ENCODE data around the gene ZNF343.
"Not testable (repeated sequence)": the region's sequence is repeated elsewhere in the genome, so short reads cannot be mapped to it uniquely, and the experiment has no call there.

ZNF343 gene

GRCh38 chr20:2508631-2509467 lies at the start of gene ZNF343:
Gene ZNF343 (minus strand): TSS chr20:2508915. CDS start chr20:2493895, 15,020 bp downstream.
- DNase-seq (ENCODE audit: low read depth) = peak; percentile 57

GRCh38 chr20:2557873-2558580 lies 49.3 kb upstream of the ZNF343 start:
- no peak for DNase-seq (ENCODE audit: low read depth)

- DNase-seq (ENCODE audit: low read depth) = no peak
Measured at GRCh38 chr20:2545594-2545993, 36.9 kb upstream of the ZNF343 start.

- no peak for DNase-seq (ENCODE audit: low read depth)
Measured at GRCh38 chr20:2544211-2544610, 35.5 kb upstream of the ZNF343 start.

GRCh38 chr20:2542361-2542760 lies 33.6 kb upstream of the ZNF343 start:
- DNase-seq (ENCODE audit: low read depth) = no peak

- DNase-seq (ENCODE audit: low read depth) = no peak
Measured at GRCh38 chr20:2541940-2542339, 33.2 kb upstream of the ZNF343 start.

DNA sequence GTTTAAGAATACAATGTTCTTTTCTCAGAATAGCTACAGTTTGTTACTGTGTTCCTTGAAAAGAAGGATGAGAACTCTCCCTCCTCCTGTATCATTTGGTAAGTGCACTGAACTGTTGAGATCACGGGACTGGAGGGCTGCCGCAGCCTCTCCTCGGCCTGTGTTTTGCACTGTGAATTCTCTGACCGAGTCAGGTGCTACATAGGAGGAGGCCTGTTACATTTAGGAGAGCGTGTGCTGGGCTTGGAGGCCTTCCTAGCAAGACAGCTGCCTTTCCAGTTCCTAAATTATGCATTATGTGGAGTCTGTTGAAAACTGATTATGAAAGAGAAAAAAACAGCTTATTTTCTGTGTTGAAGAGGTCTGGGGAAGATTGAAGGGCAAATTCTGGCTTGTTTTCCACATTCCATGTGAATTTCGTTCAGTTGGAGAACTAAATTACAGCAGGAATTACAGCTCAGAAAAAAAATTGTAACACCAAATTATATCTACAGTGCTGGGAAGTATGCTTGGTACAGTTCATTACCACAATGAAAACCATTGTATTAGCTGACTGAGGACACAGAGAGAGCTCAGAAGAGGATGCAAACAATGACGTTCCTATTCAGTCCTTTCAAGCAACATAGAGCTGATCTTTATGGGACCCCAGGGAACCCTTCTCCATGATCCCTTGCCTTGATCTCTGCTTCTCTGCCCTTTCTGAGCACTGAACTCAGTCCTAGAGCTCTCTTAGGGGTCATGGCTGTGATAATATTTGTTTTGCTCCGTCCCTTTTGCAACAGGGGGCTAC lies 30.4 kb upstream of the ZNF343 start:
- no peak for DNase-seq (ENCODE audit: low read depth)

- DNase-seq (ENCODE audit: low read depth) = no peak
Measured at GRCh38 chr20:2538356-2538755, 29.6 kb upstream of the ZNF343 start.

- no peak for DNase-seq (ENCODE audit: low read depth)
Measured at GRCh38 chr20:2537101-2537500, 28.4 kb upstream of the ZNF343 start.

DNA sequence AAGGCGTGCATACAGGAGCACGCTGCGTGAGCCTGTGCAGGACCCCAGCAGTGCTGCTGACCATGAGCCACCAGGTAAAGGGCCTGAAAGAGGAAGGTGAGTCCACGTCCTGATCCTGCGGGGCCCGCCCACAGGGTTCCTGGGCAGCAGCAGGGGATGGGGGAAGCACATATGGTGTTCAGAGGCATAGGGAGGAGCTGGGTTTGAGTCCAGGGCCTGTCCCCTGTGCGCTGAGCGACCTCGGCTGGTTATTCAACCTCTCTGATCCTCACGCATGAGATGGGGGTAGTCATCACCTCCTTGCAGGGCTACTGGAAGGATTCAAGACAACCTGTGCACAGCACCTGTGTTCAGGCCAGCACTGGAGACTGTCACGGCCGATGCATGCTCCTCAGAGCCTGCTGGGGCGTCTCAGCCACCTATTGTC lies 27.9 kb upstream of the ZNF343 start, which contains the start of gene TMC2:
Gene TMC2, plus strand, starts transcription at position 14 of the 427 bp plus-strand sequence. Its CDS starts 49 bp downstream, at position 63.
- DNase-seq (ENCODE audit: low read depth) = no peak

- no peak for DNase-seq (ENCODE audit: low read depth)
Measured at GRCh38 chr20:2535711-2536559, 27.2 kb upstream of the ZNF343 start.

- no peak for DNase-seq (ENCODE audit: low read depth)
Measured at GRCh38 chr20:2533118-2533517, 24.4 kb upstream of the ZNF343 start.

- no peak for DNase-seq (ENCODE audit: low read depth)
Measured at GRCh38 chr20:2528671-2529271, 20.1 kb upstream of the ZNF343 start.

DNA sequence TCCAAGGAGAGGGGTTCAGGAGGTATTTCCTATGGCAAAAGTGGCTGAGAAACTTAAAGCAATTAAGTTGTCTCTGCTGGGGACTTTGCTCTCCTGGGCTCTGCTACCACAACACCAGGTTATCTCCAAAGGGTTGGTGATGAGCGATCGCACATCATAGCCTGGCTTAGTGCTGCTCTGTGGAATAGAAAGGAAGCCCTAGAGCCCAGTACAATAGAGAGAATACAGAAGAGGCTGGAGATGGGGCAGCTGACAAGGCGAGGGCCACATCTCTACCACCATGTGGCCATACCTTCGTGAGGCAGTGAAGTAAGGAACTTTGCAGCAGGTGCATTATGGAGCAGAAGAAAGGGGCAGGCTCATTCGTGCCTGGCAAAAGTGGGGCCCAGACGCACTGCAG lies 19.0 kb upstream of the ZNF343 start:
- no peak for DNase-seq (ENCODE audit: low read depth)

DNA sequence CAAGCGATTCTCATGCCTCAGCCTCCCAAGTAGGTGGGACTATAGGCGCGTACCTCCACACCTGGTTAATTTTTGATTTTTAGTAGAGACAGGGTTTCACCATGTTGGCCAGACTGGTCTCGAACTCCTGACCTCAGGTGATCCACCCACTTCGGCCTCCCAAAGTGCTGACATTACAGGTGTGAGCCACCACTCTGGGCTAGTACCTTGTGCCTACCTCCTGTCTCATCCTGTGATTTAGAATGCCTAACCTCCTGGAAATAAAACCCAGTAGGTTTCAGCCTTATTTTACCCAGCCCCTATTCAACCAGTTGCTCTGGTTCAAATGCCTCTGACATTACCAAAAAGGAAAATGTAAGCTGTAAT lies 17.5 kb upstream of the ZNF343 start:
- DNase-seq (ENCODE audit: low read depth) = not testable (repeated sequence)

DNA sequence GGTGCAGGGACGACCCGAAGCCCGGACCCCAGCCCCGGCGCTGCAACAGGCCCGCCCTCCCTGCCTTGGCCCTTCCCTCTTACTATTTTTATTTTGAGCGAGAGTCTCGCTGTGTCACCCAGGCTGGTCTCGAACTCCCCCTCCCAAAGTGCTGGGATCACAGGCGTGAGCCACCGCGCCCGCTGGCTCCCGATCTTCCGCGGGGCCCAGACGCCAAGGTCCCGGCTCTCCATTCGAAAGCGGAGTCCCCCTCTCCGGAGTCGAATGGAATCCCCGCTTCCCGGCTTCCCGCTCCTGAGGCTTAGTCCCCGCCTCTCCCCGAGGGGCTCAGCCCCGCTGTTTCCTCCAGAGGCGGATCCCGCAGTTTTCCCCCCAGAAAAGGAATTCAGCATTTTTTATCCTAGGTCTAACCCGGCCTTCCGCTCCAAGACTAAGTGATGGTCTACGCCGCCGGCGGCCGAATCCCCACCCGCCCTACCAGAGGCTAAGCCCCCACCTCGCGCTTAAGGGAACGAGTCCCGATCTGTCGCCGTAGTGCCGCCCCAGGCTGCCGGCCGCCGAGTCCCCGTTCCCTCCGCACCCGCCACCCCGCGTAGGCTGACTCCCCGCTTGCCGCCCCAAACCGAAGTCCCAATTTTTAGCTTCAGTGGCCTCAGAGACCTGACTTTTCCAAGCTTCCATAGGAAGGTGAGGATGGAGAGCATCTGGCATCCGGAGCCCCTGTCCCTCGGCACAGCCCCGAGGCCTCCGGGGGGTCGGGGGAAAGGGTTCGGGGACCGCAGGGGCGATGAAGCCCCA lies 16.2 kb upstream of the ZNF343 start:
- DNase-seq (ENCODE audit: low read depth) = no peak

DNA sequence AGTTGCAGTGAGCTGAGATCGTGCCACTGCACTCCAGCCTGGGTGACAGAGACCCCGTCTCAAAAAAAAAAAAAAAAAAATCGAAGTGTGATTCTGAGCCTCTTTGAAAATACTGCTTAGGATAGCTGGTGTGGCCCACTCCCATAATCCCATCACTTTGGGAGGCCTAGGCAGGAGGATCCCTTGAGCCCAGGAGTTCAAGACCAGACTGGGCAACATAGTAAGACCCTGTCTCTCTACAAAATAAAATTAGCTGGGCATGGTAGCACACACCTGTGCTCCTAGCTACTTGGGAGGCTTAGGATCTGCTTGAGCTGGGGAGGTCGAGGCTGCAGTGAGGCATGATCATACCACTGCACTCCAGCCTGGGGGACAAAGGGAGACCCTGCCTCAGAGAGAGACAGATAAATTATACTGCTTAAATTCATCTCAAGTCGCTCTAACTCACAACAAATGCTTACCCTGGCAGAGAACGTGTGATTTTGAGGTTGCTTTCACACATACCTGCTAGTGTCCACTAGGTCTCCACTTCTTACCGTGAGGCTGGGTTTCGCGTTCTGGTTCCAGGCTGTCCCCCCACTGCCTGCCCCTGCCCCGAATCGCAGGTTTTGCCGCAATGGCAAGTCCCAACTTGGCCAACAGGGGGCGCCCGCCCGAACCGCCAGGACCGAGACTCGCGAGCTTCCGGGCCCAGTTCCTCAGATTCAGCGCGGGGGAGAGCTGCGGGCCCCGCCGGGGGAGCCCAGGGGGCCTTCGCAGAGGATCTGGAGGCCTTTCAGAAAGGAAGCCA lies 15.4 kb upstream of the ZNF343 start:
- peak; percentile 88 for DNase-seq (ENCODE audit: low read depth)

GRCh38 chr20:2522826-2523429 lies 14.2 kb upstream of the ZNF343 start:
- not testable (repeated sequence) for DNase-seq (ENCODE audit: low read depth)
